ENCODE results near the gene LDLRAP1.

LDLRAP1 gene

GRCh38 chr1:25579292-25580252 lies 36.2 kb downstream of the LDLRAP1 start:
- Histone ChIP-seq H3K27me3 (no peaks in the 10 kb centered on the region), H3K9me3 (no peaks in the 10 kb centered on the region), H3K4me3 (ENCODE audit: low read depth, low read length) (peak overlapping the region; percentile 6; the same call in 1 of the 2 replicates), H3K36me3 (no peaks in the 10 kb centered on the region), H3K4me1 (peaks cover 3% of the 10 kb centered on the region)
- no peak for TF ChIP-seq CTCF (IDR thresholded peaks at IDR 0.05; ENCODE audit: low read depth, low read length)
- DNase-seq = peak; percentile 24

GRCh38 chr1:25580927-25581326 lies 37.5 kb downstream of the LDLRAP1 start:
- no peak for TF ChIP-seq CTCF (IDR thresholded peaks at IDR 0.05; ENCODE audit: low read depth, low read length)
- H3K4me1 ChIP-seq = peaks cover 3% of the 10 kb centered on the region
- no peaks in the 10 kb centered on the region for H3K27me3 ChIP-seq
- no peak overlapping the region for H3K4me3 ChIP-seq (ENCODE audit: low read depth, low read length)
- no peaks in the 10 kb centered on the region for H3K36me3 ChIP-seq
- H3K9me3 ChIP-seq = no peaks in the 10 kb centered on the region
- DNase-seq = no peak

- H3K9me3 ChIP-seq = no peaks in the 10 kb centered on the region
- no peak for DNase-seq
- TF ChIP-seq CTCF (IDR thresholded peaks at IDR 0.05; ENCODE audit: low read depth, low read length) = no peak
- H3K4me1 ChIP-seq = peaks cover 3% of the 10 kb centered on the region
- H3K27me3 ChIP-seq = no peaks in the 10 kb centered on the region
- H3K4me3 ChIP-seq (ENCODE audit: low read depth, low read length) = no peak overlapping the region
- H3K36me3 ChIP-seq = no peaks in the 10 kb centered on the region
Measured at GRCh38 chr1:25581764-25582163, 38.4 kb downstream of the LDLRAP1 start.

DNA sequence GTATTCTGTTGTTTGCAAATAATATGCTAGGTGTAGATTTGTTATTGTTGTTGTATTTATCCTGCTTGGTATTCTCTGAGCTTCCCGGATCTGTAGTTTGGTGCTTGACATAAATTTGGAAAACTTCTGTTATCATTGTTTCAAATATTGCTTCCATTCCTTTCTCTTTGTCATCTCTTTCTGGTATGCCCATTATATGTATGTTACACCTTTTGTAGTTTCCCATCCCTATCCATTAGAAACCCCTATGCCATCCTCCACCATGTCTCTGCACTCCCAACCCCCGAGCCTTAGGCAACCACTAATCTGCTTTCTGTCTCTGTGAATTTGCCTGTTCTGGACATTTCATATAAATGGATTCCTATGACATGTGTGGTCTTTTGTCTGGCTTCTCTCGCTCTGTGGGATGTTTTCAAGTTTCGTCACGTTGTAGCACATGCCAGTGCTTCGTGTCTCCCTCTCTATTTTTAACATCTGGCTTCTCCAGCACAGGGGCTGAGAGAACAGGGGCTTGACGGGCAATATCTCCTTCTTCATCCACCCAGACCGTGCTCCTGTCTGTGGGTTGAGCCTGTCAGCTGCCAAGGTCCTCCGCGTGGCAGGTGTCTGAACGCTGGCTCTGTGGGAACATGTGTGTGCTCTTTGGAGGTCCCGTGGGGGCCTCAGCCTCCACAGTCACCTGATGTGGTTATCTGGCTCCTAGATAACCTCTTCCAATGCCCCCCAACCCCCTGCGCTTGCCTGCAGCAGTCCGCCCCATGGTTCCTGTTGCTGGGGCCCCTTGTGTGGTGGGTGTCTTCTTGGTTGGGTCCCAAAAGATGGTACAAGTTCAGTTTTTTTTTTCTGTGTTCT lies 40.3 kb downstream of the LDLRAP1 start:
- Histone ChIP-seq H3K4me3 (ENCODE audit: low read depth, low read length) (no peak overlapping the region), H3K36me3 (no peaks in the 10 kb centered on the region), H3K4me1 (peaks cover 3% of the 10 kb centered on the region), H3K27me3 (no peaks in the 10 kb centered on the region), H3K9me3 (no peaks in the 10 kb centered on the region)
- no peak for TF ChIP-seq CTCF (IDR thresholded peaks at IDR 0.05; ENCODE audit: low read depth, low read length)
- no peak for DNase-seq

- Histone ChIP-seq H3K36me3 (no peaks in the 10 kb centered on the region), H3K27me3 (no peaks in the 10 kb centered on the region), H3K9me3 (no peaks in the 10 kb centered on the region), H3K4me3 (ENCODE audit: low read depth, low read length) (no peak overlapping the region), H3K4me1 (no peaks in the 10 kb centered on the region)
- no peak for TF ChIP-seq CTCF (IDR thresholded peaks at IDR 0.05; ENCODE audit: low read depth, low read length)
- DNase-seq = peak; percentile 29
Measured at GRCh38 chr1:25586181-25586588, 42.8 kb downstream of the LDLRAP1 start.
